H1 (cell line): ENCODE measurements around the gene TIMP1. TPM values are rescaled to one million over a fixed set of nuclear protein-coding genes. Genes with fewer than 3 reads are reported as not detected.

Source experiments
- CTCF ChIA-PET: fragments of 300-600 bp; sonication (Branson Sonifier 250); formaldehyde crosslinking; loops from one replicate; lab custom pipeline; 2021; ENCODE audit not compliant: partially characterized antibody; lab: Charles Lee
- POLR2A ChIA-PET: fragments of 300-600 bp; sonication (Branson Sonifier 250); formaldehyde crosslinking; loops from one replicate; lab custom pipeline; 2021; ENCODE audit warnings: inconsistent platforms; ENCODE audit not compliant: partially characterized antibody; lab: Charles Lee
- DNase-seq, 2 experiments: peaks; one replicate each; pipeline versions ENCODE4 v3.0.0 to v3.0.0-alpha.2; 2010 to 2022; ENCODE audit warnings: low spot score in 2 of 2, low read depth in 1 of 2, mixed read lengths in 1 of 2
- FAIRE-seq: peaks from 2 replicates; lab custom pipeline; 2011; peaks lifted over from hg19 to GRCh38; lab: Jason Lieb, UNC
- H2AFZ ChIP-seq: 2 replicates; pipeline ENCODE4 v1.8.1; 2012; ENCODE audit warnings: low read length, inconsistent platforms
- H2AK5ac ChIP-seq: 2 replicates; pipeline ENCODE4 v1.6.1; 2013; ENCODE audit warnings: low read depth, low read length
- H2BK120ac ChIP-seq: replicated peaks from 2 replicates; pipeline ENCODE3; 2013; ENCODE audit warnings: low read depth, low read length, inconsistent platforms
- H2BK12ac ChIP-seq: 2 replicates; pipeline ENCODE4 v1.6.1; 2013; ENCODE audit warnings: low read depth, low read length
- H2BK15ac ChIP-seq: 2 replicates; pipeline ENCODE4 v1.6.1; 2013; ENCODE audit warnings: low read length
- H2BK20ac ChIP-seq: 2 replicates; pipeline ENCODE4 v1.6.1; 2013; ENCODE audit warnings: low read length
- H2BK5ac ChIP-seq: 2 replicates; pipeline ENCODE4 v1.6.1; 2013; ENCODE audit warnings: low read depth, low read length
- H3K14ac ChIP-seq: 2 replicates; pipeline ENCODE4 v1.6.1; 2013; ENCODE audit warnings: inconsistent platforms; ENCODE audit not compliant: insufficient read length
- H3K18ac ChIP-seq: 2 replicates; pipeline ENCODE4 v1.6.1; 2013; ENCODE audit warnings: low read length; ENCODE audit errors: extremely low read depth
- H3K23ac ChIP-seq: 2 replicates; pipeline ENCODE4 v1.6.1; 2013; ENCODE audit warnings: inconsistent platforms; ENCODE audit not compliant: insufficient read length
- H3K23me2 ChIP-seq: 2 replicates; pipeline ENCODE4 v1.6.1; 2013; ENCODE audit warnings: low read depth, low read length
- H3K27ac ChIP-seq: 2 replicates; pipeline ENCODE4 v1.6.1; 2011; ENCODE audit warnings: low read depth, low read length, inconsistent platforms
- H3K27me3 ChIP-seq, 4 experiments: replicated peaks in 1 of 4; 1 replicate in 1 of 4; 2 replicates in 3 of 4; pipeline versions ENCODE4 v1.6.1 to v1.8.1; 2011 to 2013; ENCODE audit warnings: low read length in 3 of 4, mild to moderate bottlenecking in 3 of 4, inconsistent platforms in 2 of 4, mixed read lengths in 2 of 4, moderate library complexity in 1 of 4; ENCODE audit not compliant: control insufficient read depth in 3 of 4, insufficient read depth in 3 of 4; ENCODE audit errors: extremely low read depth in 1 of 4
- H3K36me3 ChIP-seq, 4 experiments: 2 replicates each; pipeline versions ENCODE4 v1.6.1 to v1.8.1; 2011 to 2013; ENCODE audit warnings: mild to moderate bottlenecking in 4 of 4, low read length in 3 of 4, moderate library complexity in 2 of 4, control low read depth in 1 of 4, inconsistent platforms in 1 of 4; ENCODE audit not compliant: insufficient read depth in 4 of 4, control insufficient read depth in 2 of 4
- H3K4ac ChIP-seq: replicated peaks from 2 replicates; pipeline ENCODE3; 2013; ENCODE audit warnings: low read length, low read depth, mixed read lengths, inconsistent platforms; ENCODE audit not compliant: insufficient read length
- H3K4me1 ChIP-seq, 4 experiments: replicated peaks in 1 of 4; 1 replicate in 1 of 4; 2 replicates in 3 of 4; pipeline versions ENCODE4 v1.6.1 to v1.8.1; 2011 to 2013; ENCODE audit warnings: low read length in 3 of 4, inconsistent platforms in 2 of 4, mixed read lengths in 1 of 4; ENCODE audit not compliant: insufficient read depth in 4 of 4, control insufficient read depth in 3 of 4
- H3K4me2 ChIP-seq, 2 experiments: 2 replicates each; pipeline versions ENCODE4 v1.6.1 to v1.8.1; 2011 to 2013; ENCODE audit warnings: low read depth in 2 of 2, low read length in 2 of 2, control low read depth in 1 of 2, inconsistent platforms in 1 of 2, mild to moderate bottlenecking in 1 of 2; ENCODE audit not compliant: insufficient read depth in 1 of 2
- H3K4me3 ChIP-seq, 4 experiments: fragments of 200-600, 300-600 bp in 1 of 4; sonication (generic), shearing (Covaris generic), sonication (Bioruptor Twin) in 1 of 4; 2 replicates each; pipeline versions ENCODE4 v1.5.1 to v1.8.1; 2011 to 2016; ENCODE audit warnings: low read length in 4 of 4, low read depth in 3 of 4, control low read depth in 2 of 4, inconsistent platforms in 2 of 4, mild to moderate bottlenecking in 2 of 4, mixed read lengths in 1 of 4, moderate library complexity in 1 of 4; ENCODE audit not compliant: insufficient read depth in 2 of 4; ENCODE audit errors: extremely low read depth in 1 of 4
- H3K56ac ChIP-seq: replicated peaks from 2 replicates; pipeline ENCODE3; 2013; ENCODE audit warnings: low read depth, mild to moderate bottlenecking, mixed read lengths, low read length, inconsistent platforms; ENCODE audit not compliant: insufficient read length
- H3K79me1 ChIP-seq: 2 replicates; pipeline ENCODE4 v1.6.1; 2013; ENCODE audit warnings: low read depth, low read length, control low read depth
- H3K79me2 ChIP-seq, 2 experiments: 2 replicates each; pipeline versions ENCODE4 v1.6.1 to v1.8.1; 2012 to 2013; ENCODE audit warnings: low read length in 2 of 2, mild to moderate bottlenecking in 2 of 2, inconsistent platforms in 1 of 2; ENCODE audit not compliant: insufficient read depth in 2 of 2, control insufficient read depth in 1 of 2
- H3K9ac ChIP-seq, 4 experiments: replicated peaks in 1 of 4; 1 replicate in 1 of 4; 2 replicates in 3 of 4; pipeline versions ENCODE4 v1.6.1 to v1.8.1; 2011 to 2013; ENCODE audit warnings: low read depth in 3 of 4, low read length in 3 of 4, control low read depth in 2 of 4, mild to moderate bottlenecking in 2 of 4, moderate library complexity in 2 of 4, inconsistent platforms in 1 of 4; ENCODE audit errors: extremely low read depth in 1 of 4
- H3K9me3 ChIP-seq, 2 experiments: 2 replicates each; pipeline versions ENCODE4 v1.6.1 to v1.8.1; 2012 to 2013; ENCODE audit warnings: mild to moderate bottlenecking in 2 of 2, moderate library complexity in 2 of 2, control low read depth in 1 of 2, inconsistent platforms in 1 of 2, low read depth in 1 of 2, low read length in 1 of 2, mixed read lengths in 1 of 2; ENCODE audit not compliant: insufficient read depth in 2 of 2
- H4K20me1 ChIP-seq, 2 experiments: replicated peaks in 1 of 2; 2 replicates each; pipeline versions ENCODE3 to v1.8.1; 2011 to 2013; ENCODE audit warnings: inconsistent platforms in 2 of 2, low read length in 2 of 2, mild to moderate bottlenecking in 1 of 2; ENCODE audit not compliant: insufficient read depth in 2 of 2, control insufficient read depth in 1 of 2
- H4K5ac ChIP-seq: 2 replicates; pipeline ENCODE4 v1.6.1; 2013; ENCODE audit warnings: low read length, low read depth, mixed read lengths, inconsistent platforms; ENCODE audit not compliant: insufficient read length
- H4K8ac ChIP-seq: 2 replicates; pipeline ENCODE4 v1.8.0; 2013; ENCODE audit warnings: mild to moderate bottlenecking, moderate library complexity, low read length, inconsistent platforms; ENCODE audit not compliant: insufficient read depth; ENCODE audit errors: extremely low read depth
- H4K91ac ChIP-seq: replicated peaks from 2 replicates; pipeline ENCODE3; 2013; ENCODE audit warnings: low read length, mixed read lengths, inconsistent platforms; ENCODE audit not compliant: insufficient read length
- ASH2L ChIP-seq: fragments of 200-600, 300-600 bp; sonication (generic); IDR thresholded peaks from one replicate; pipeline ENCODE4 v1.7.1; 2017; ENCODE audit warnings: low read length
- CREB1 ChIP-seq: IDR thresholded peaks from 2 replicates; pipeline ENCODE4 v1.6.1; 2012; ENCODE audit warnings: inconsistent platforms
- JUND ChIP-seq: IDR thresholded peaks from 2 replicates; pipeline ENCODE4 v1.6.1; 2011; ENCODE audit warnings: mild to moderate bottlenecking, improper control_type of control experiment, low read length
- MAFK ChIP-seq: IDR thresholded peaks from 2 replicates; pipeline ENCODE4 v1.6.1; 2012; ENCODE audit warnings: low read depth, mild to moderate bottlenecking, improper control_type of control experiment, low read length
- SRF ChIP-seq: IDR thresholded peaks from 2 replicates; pipeline ENCODE4 v1.6.1; 2011; ENCODE audit warnings: mild to moderate bottlenecking, low read depth, low read length, moderate library complexity
- TAF1 ChIP-seq: IDR thresholded peaks from 2 replicates; pipeline ENCODE4 v1.6.1; 2011; ENCODE audit warnings: mild to moderate bottlenecking, low read depth, low read length
- ZNF274 ChIP-seq: IDR thresholded peaks from 2 replicates; pipeline ENCODE4 v1.7.0; 2012; ENCODE audit warnings: low read length, borderline replicate concordance; ENCODE audit errors: extremely low read depth
- WGBS, 2 experiments: shearing (Covaris generic) in 1 of 2; methylation state at CpG; one replicate each; pipeline versions ENCODE4 v1.1.6 to v1.1.7; 2013 to 2015; ENCODE audit warnings: low lambda C conversion rate in 2 of 2, mixed read lengths in 2 of 2, inconsistent platforms in 1 of 2, low coverage in 1 of 2, missing lambda C conversion rate in 1 of 2; ENCODE audit not compliant: insufficient replicate concordance in 2 of 2, insufficient coverage in 1 of 2, insufficient read length in 1 of 2; ENCODE audit errors: extremely low coverage in 1 of 2, missing lambda C conversion rate in 1 of 2; 5-methylcytosine and 5-hydroxymethylcytosine counted together
- polyA plus RNA-seq, 7 experiments: library from polyadenylated mRNA; depleted of rRNA in 3 of 7; stranded (reverse) in 5 of 7; unstranded in 2 of 7; fragments of >200 nt in 5 of 7; fragments of 200-250 nt in 2 of 7; gene quantifications; 1 replicate in 5 of 7; 2 replicates in 1 of 7; 4 replicates in 1 of 7; pipeline versions ENCODE4 v1.2.1 to v1.2.3, GENCODE V29; 2011 to 2013; ENCODE audit warnings: missing spikeins in 2 of 7, mixed read lengths in 2 of 7
- total RNA-seq: library from RNA; stranded (reverse); fragmentation: NEBNext Ultra II Directional; extraction: Animal tissue kit (Norgen Biotek cat#: 25700); gene quantifications from 2 replicates; pipeline ENCODE4 v1.2.1, GENCODE V29; 2021
- TF ChIP-seq, protein P1 (sequence below): IDR thresholded peaks from 2 replicates; pipeline ENCODE4 v1.6.1; 2011; ENCODE audit warnings: low read depth, mild to moderate bottlenecking, low read length; ENCODE audit not compliant: insufficient read depth

Gene TIMP1
- total and polyA plus RNA-seq, 2 of the 8 experiments (the other 6 are each of a cell fraction or from before 2014, with no cell fraction given): 58.6 to 142 TPM

DNA sequence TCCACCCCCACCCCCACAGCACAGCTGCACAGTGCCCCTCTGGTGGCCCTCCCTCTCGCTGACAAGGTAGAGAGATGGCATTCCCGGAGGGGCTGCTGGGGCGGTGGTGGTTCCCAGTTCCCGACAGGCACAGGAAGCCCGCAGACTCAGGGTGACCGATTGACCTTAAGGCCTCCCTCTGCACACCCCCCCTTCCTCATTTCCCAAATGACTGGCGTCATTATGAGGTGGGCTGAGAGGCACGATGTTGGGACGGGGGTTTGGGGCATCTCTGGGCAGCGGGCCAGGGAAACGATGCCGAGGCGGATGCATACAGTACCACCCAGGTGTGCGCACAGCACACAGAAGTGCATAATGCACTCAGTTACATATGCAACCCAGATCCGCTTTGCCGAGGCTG is 3.5 kb upstream of the TIMP1 start:
- 0 out of 2 replicates have a peak overlapping the region, but pooled peaks have one; percentile 17 for H2BK12ac ChIP-seq
- H3K56ac ChIP-seq: no peak overlapping the region
- H2BK120ac ChIP-seq: no peak overlapping the region
- ChIA-PET POLR2A (interaction anchor here (1.2 kb wide), 1 partner anchor 41 kb away, joined by 3 read pairs; the partner anchor contains the start of gene SYN1), CTCF (interaction anchor here (1.2 to 1.6 kb wide), 2 partner anchors 10 to 20 kb away, joined by 4 read pairs; no protein-coding TSS in a partner anchor)
- peaks cover 4% of the 10 kb centered on the region; the same call in 1 of the 2 replicates for H3K23me2 ChIP-seq
- no peak overlapping the region for H2AK5ac ChIP-seq
- H3K36me3 ChIP-seq: no peaks in the 10 kb centered on the region
- H3K9ac ChIP-seq: no peak overlapping the region
- H4K5ac ChIP-seq: no peak overlapping the region
- no peak overlapping the region for H3K4me3 ChIP-seq
- H4K8ac ChIP-seq: no peak overlapping the region
- H3K14ac ChIP-seq: no peak overlapping the region
- H3K4ac ChIP-seq: no peak overlapping the region
- no peak overlapping the region for H2BK15ac ChIP-seq
- DNase-seq: no peak
- H3K18ac ChIP-seq: no peak overlapping the region; the same call in 1 of the 2 replicates
- no peak overlapping the region for H3K4me2 ChIP-seq
- FAIRE-seq: no peak
- H4K91ac ChIP-seq: no peak overlapping the region
- no peak overlapping the region for H2BK5ac ChIP-seq
- H3K9me3 ChIP-seq: no peaks in the 10 kb centered on the region
- H2BK20ac ChIP-seq: no peak overlapping the region
- H2AFZ ChIP-seq: no peak overlapping the region
- no peak overlapping the region for H3K23ac ChIP-seq
- no peak overlapping the region for H3K27ac ChIP-seq
- H3K79me1 ChIP-seq: no peaks in the 10 kb centered on the region
- no peaks in the 10 kb centered on the region for H3K79me2 ChIP-seq
- H4K20me1 ChIP-seq: no peaks in the 10 kb centered on the region
- peaks cover 0 to 11% (median 7%) of the 10 kb centered on the region in 4 experiments; a peak in 5 of 7 replicates for H3K4me1 ChIP-seq
- WGBS, 2 experiments: 88% methylated on average over 10 of the region's 16 CpGs; no CpG with 5 or more reads in 1 of the 2 experiments
- H3K27me3 ChIP-seq: no peaks in the 10 kb centered on the region
- TF ChIP-seq JUND (no peak), TAF1 (no peak), MAFK (no peak), CREB1 (no peak), SRF (no peak), ASH2L (no peak), ZNF274 (no peak)
- TF ChIP-seq, protein P1, sequence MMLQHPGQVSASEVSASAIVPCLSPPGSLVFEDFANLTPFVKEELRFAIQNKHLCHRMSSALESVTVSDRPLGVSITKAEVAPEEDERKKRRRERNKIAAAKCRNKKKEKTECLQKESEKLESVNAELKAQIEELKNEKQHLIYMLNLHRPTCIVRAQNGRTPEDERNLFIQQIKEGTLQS: no peak
